A673 (cell line): Measurements from ENCODE around the gene ASIC3. TPM values are rescaled to one million over a fixed set of nuclear protein-coding genes. Genes with fewer than 3 reads are reported as not detected.

Source experiments
- BruUV-seq: library from RNA; stranded (reverse); fragments of 400-500 nt; replicated peaks from 2 replicates; lab custom pipeline; 2021; lab: Mats Ljungman, UMichigan
- CTCF ChIA-PET: fragments of 300-600 bp; sonication (Branson Sonifier 250); formaldehyde crosslinking; loops from one replicate; lab custom pipeline; 2022; ENCODE audit warnings: antibody characterized with exemption; lab: Charles Lee
- POLR2A ChIA-PET: fragments of 300-600 bp; sonication (Branson Sonifier 250); formaldehyde crosslinking; loops from one replicate; lab custom pipeline; 2022; ENCODE audit warnings: antibody characterized with exemption; ENCODE audit not compliant: low non-redundant PET; lab: Charles Lee
- DNase-seq: peaks from one replicate; pipeline ENCODE4 v3.0.0-alpha.2; 2015; ENCODE audit warnings: low spot score
- H3K27ac ChIP-seq: fragments of 200-600 bp; sonication (generic); 2 replicates; pipeline ENCODE4 v1.5.1; 2016; ENCODE audit warnings: mixed run types, low read depth, mild to moderate bottlenecking, mixed read lengths, antibody characterized with exemption, low read length; ENCODE audit not compliant: poor library complexity, severe bottlenecking
- H3K27me3 ChIP-seq: fragments of 200-600 bp; sonication (generic); replicated peaks from 2 replicates; pipeline ENCODE4 v1.6.1; 2017; ENCODE audit warnings: mixed run types, low read depth, mild to moderate bottlenecking, mixed read lengths, antibody characterized with exemption, low read length; ENCODE audit not compliant: insufficient read depth, poor library complexity
- H3K36me3 ChIP-seq: fragments of 200-600 bp; sonication (generic); 2 replicates; pipeline ENCODE4 v1.6.1; 2016; ENCODE audit warnings: mixed run types, mild to moderate bottlenecking, mixed read lengths, antibody characterized with exemption, low read length; ENCODE audit not compliant: insufficient read depth, poor library complexity, severe bottlenecking
- H3K4me1 ChIP-seq: fragments of 200-600 bp; sonication (generic); 2 replicates; pipeline ENCODE4 v1.6.1; 2017; ENCODE audit warnings: mixed run types, mild to moderate bottlenecking, mixed read lengths, antibody characterized with exemption, low read length; ENCODE audit not compliant: insufficient read depth, poor library complexity, severe bottlenecking
- H3K4me3 ChIP-seq: fragments of 200-600 bp; sonication (generic); 2 replicates; pipeline ENCODE4 v1.5.1; 2016; ENCODE audit warnings: low read depth, mixed run types, mild to moderate bottlenecking, mixed read lengths, low read length; ENCODE audit not compliant: poor library complexity, severe bottlenecking
- H3K9me3 ChIP-seq: fragments of 200-600 bp; sonication (generic); 2 replicates; pipeline ENCODE4 v1.6.1; 2016; ENCODE audit warnings: mixed run types, low read depth, mild to moderate bottlenecking, mixed read lengths, antibody characterized with exemption, low read length; ENCODE audit not compliant: poor library complexity, severe bottlenecking
- CTCF ChIP-seq: fragments of 300-800, 200-600 bp; sonication (generic); conservative IDR thresholded peaks from 2 replicates; pipeline ENCODE4 v1.5.1; 2017; ENCODE audit warnings: low read depth, mild to moderate bottlenecking, antibody characterized with exemption, low read length, moderate library complexity, mixed read lengths
- EZH2 ChIP-seq: fragments of 200-600 bp; sonication (generic); IDR thresholded peaks from 2 replicates; pipeline ENCODE4 v1.6.1; 2017; ENCODE audit warnings: borderline replicate concordance, low read depth, mild to moderate bottlenecking, mixed read lengths, antibody characterized with exemption, low read length; ENCODE audit not compliant: poor library complexity, severe bottlenecking
- intact Hi-C: fragments of 100-400 bp; cut with micrococcal nuclease; formaldehyde crosslinking; loops from one replicate; pipeline ENCODE4 v1.10.0; 2022; ENCODE audit not compliant: unreplicated experiment
- total RNA-seq: library from RNA; stranded (reverse); gene quantifications from 2 replicates; pipeline ENCODE4 v1.2.3, GENCODE V29; 2021

Gene ASIC3
- total RNA-seq, 1 experiment from 2014 or later, result 4.5 TPM

DNA sequence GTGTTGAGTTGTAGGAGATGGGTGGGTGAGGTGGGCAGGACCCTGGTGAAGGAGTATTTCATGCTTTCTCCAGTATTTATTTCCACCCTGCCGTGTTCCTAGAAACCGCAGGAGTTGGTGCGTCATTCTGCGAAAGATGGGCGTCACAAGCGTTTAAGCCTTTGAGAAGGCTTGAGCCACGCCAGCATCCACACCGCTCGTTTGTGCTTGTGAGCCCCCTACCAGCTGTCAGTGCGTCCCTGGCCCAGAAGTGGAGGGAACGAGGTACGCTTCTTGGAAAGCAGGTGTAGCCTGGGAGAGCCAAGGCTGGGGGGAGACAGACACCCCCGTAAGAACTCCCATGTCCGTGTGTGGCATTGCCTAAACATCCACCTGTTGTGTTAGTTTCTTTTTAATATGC is 43.7 kb downstream of the ASIC3 start:
- CTCF ChIA-PET, result no interaction called here

GRCh38 chr7:151093748-151094147 is 45.4 kb downstream of the ASIC3 start:
- peaks cover 14% of the 10 kb centered on the region for H3K36me3 ChIP-seq
- ChIA-PET POLR2A (no interaction called here), CTCF (no interaction called here)
- no peak overlapping the region for H3K27ac ChIP-seq
- TF ChIP-seq CTCF (no peak), EZH2 (no peak)
- no peak for DNase-seq
- peaks cover 4% of the 10 kb centered on the region for H3K4me1 ChIP-seq
- no TSS peak for BruUV-seq
- H3K9me3 ChIP-seq, result no peaks in the 10 kb centered on the region
- no peaks in the 10 kb centered on the region for H3K27me3 ChIP-seq
- intact Hi-C loops, result no loop called here
- no peak overlapping the region for H3K4me3 ChIP-seq

More for the DNA sequence above, 43.7 kb downstream of the ASIC3 start:
- Histone ChIP-seq H3K27me3 (no peaks in the 10 kb centered on the region), H3K9me3 (no peaks in the 10 kb centered on the region), H3K27ac (no peak overlapping the region), H3K4me1 (peaks cover 12% of the 10 kb centered on the region), H3K4me3 (no peak overlapping the region), H3K36me3 (peaks cover 18% of the 10 kb centered on the region)
- TF ChIP-seq EZH2, result no peak
- no peak for TF ChIP-seq CTCF
- POLR2A ChIA-PET, result interaction anchor here (0.6 kb wide), 1 partner anchor 73 kb away, joined by 4 read pairs; no protein-coding TSS in a partner anchor
- BruUV-seq, result no TSS peak
- no peak for DNase-seq
- intact Hi-C loops, result no loop called here

GRCh38 chr7:151094675-151095074 is 46.3 kb downstream of the ASIC3 start:
- TF ChIP-seq EZH2 (no peak), CTCF (no peak)
- Histone ChIP-seq H3K27ac (no peak overlapping the region), H3K27me3 (no peaks in the 10 kb centered on the region), H3K36me3 (peaks cover 5% of the 10 kb centered on the region), H3K4me3 (no peak overlapping the region), H3K4me1 (no peaks in the 10 kb centered on the region), H3K9me3 (no peaks in the 10 kb centered on the region)
- ChIA-PET POLR2A (interaction anchor here (0.6 kb wide), 1 partner anchor 660 kb away, joined by 5 read pairs; no protein-coding TSS in a partner anchor), CTCF (interaction anchor here (0.5 to 0.6 kb wide), 2 partner anchors 19 to 31 kb away, joined by 4 to 5 read pairs; no protein-coding TSS in a partner anchor)
- no TSS peak for BruUV-seq
- intact Hi-C loops, result no loop called here
- no peak for DNase-seq
